ENCODE results near the gene DPH6.
A peak's percentile ranks its signal among the peaks of the same experiment; 100 is the strongest.
"Not testable (repeated sequence)": the region's sequence is repeated elsewhere in the genome, so short reads cannot be mapped to it uniquely, and the experiment has no call there.

Gene DPH6

GRCh38 chr15:35485411-35485810, 60.6 kb downstream of the DPH6 start:
- no peak for DNase-seq (ENCODE audit: low read depth)

GRCh38 chr15:35484231-35484945, 61.6 kb downstream of the DPH6 start:
- DNase-seq (ENCODE audit: low read depth) = no peak

- DNase-seq (ENCODE audit: low read depth) = peak; percentile 58
These were observed 64.0 kb downstream of the DPH6 start for GRCh38 chr15:35481992-35482391.

GRCh38 chr15:35481064-35481463, 64.9 kb downstream of the DPH6 start:
- no peak for DNase-seq (ENCODE audit: low read depth)

GRCh38 chr15:35479423-35479822, 66.5 kb downstream of the DPH6 start:
- DNase-seq (ENCODE audit: low read depth) = no peak

- no peak for DNase-seq (ENCODE audit: low read depth)
These were observed 68.4 kb downstream of the DPH6 start for GRCh38 chr15:35477312-35478262.

GRCh38 chr15:35471024-35471423, 74.9 kb downstream of the DPH6 start:
- DNase-seq (ENCODE audit: low read depth) = no peak

- no peak for DNase-seq (ENCODE audit: low read depth)
These were observed 75.5 kb downstream of the DPH6 start for GRCh38 chr15:35470441-35470840.

- DNase-seq (ENCODE audit: low read depth) = no peak
These were observed 79.5 kb downstream of the DPH6 start for GRCh38 chr15:35466476-35466875.

GRCh38 chr15:35465783-35466182, 80.2 kb downstream of the DPH6 start:
- no peak for DNase-seq (ENCODE audit: low read depth)

GRCh38 chr15:35460616-35461015, 85.3 kb downstream of the DPH6 start:
- no peak for DNase-seq (ENCODE audit: low read depth)

- no peak for DNase-seq (ENCODE audit: low read depth)
These were observed 87.6 kb downstream of the DPH6 start for GRCh38 chr15:35458176-35458856.

- no peak for DNase-seq (ENCODE audit: low read depth)
These were observed 90.8 kb downstream of the DPH6 start for GRCh38 chr15:35455201-35455600.

- DNase-seq (ENCODE audit: low read depth) = peak; percentile 57
These were observed 95.5 kb downstream of the DPH6 start for GRCh38 chr15:35450492-35450891.

- DNase-seq (ENCODE audit: low read depth) = no peak
These were observed 97.7 kb downstream of the DPH6 start for GRCh38 chr15:35448294-35448693.

GRCh38 chr15:35445891-35446290, 100.1 kb downstream of the DPH6 start:
- DNase-seq (ENCODE audit: low read depth) = no peak

- DNase-seq (ENCODE audit: low read depth) = no peak
These were observed 101.3 kb downstream of the DPH6 start for GRCh38 chr15:35444557-35445204.

- DNase-seq (ENCODE audit: low read depth) = no peak
These were observed 102.6 kb downstream of the DPH6 start for GRCh38 chr15:35443376-35443775.

- no peak for DNase-seq (ENCODE audit: low read depth)
These were observed 103.2 kb downstream of the DPH6 start for GRCh38 chr15:35442742-35443141.

- DNase-seq (ENCODE audit: low read depth) = not testable (repeated sequence)
These were observed 104.7 kb downstream of the DPH6 start for GRCh38 chr15:35441279-35441678.

GRCh38 chr15:35440265-35440664, 105.7 kb downstream of the DPH6 start:
- DNase-seq (ENCODE audit: low read depth) = no peak

GRCh38 chr15:35439291-35439690, 106.7 kb downstream of the DPH6 start:
- peak; percentile 33 for DNase-seq (ENCODE audit: low read depth)
